Measurements from ENCODE around the gene LYPD6.
"Not testable (repeated sequence)": the region's sequence is repeated elsewhere in the genome, so short reads cannot be mapped to it uniquely, and the experiment has no call there.

Gene LYPD6

GRCh38 chr2:149330127-149331022 is at the start of gene LYPD6:
LYPD6 (plus strand) TSS chr2:149330587; CDS start chr2:149437709, 107,122 bp downstream.
- DNase-seq, result peak; percentile 28

- DNase-seq, result no peak
Measured at GRCh38 chr2:149281441-149281840, 48.9 kb upstream of the LYPD6 start.

- no peak for DNase-seq
Measured at GRCh38 chr2:149290662-149291061, 39.7 kb upstream of the LYPD6 start.

GRCh38 chr2:149291881-149292280 is 38.5 kb upstream of the LYPD6 start:
- DNase-seq, result no peak

GRCh38 chr2:149296031-149296430 is 34.4 kb upstream of the LYPD6 start:
- DNase-seq, result no peak

GRCh38 chr2:149307014-149307413 is 23.4 kb upstream of the LYPD6 start:
- DNase-seq, result no peak

GRCh38 chr2:149310349-149310748 is 20.0 kb upstream of the LYPD6 start:
- no peak for DNase-seq

- no peak for DNase-seq
Measured at GRCh38 chr2:149312039-149312438, 18.3 kb upstream of the LYPD6 start.

GRCh38 chr2:149313512-149313972 is 16.8 kb upstream of the LYPD6 start:
- peak; percentile 79 for DNase-seq

- no peak for DNase-seq
Measured at GRCh38 chr2:149314687-149315086, 15.7 kb upstream of the LYPD6 start.

GRCh38 chr2:149315461-149315860 is 14.9 kb upstream of the LYPD6 start:
- no peak for DNase-seq

GRCh38 chr2:149318566-149318965 is 11.8 kb upstream of the LYPD6 start:
- DNase-seq, result not testable (repeated sequence)

- no peak for DNase-seq
Measured at GRCh38 chr2:149320362-149320761, 10.0 kb upstream of the LYPD6 start.

- DNase-seq, result no peak
Measured at GRCh38 chr2:149329068-149329467, 1.3 kb upstream of the LYPD6 start.

- peak; percentile 39 for DNase-seq
Measured at GRCh38 chr2:149329489-149330126, 779 bp upstream of the LYPD6 start.

GRCh38 chr2:149331023-149331400 is 625 bp downstream of the LYPD6 start:
- no peak for DNase-seq

- no peak for DNase-seq
Measured at GRCh38 chr2:149332364-149332763, 2.0 kb downstream of the LYPD6 start.

GRCh38 chr2:149333636-149334035 is 3.2 kb downstream of the LYPD6 start:
- no peak for DNase-seq

GRCh38 chr2:149334156-149334555 is 3.8 kb downstream of the LYPD6 start:
- DNase-seq, result no peak

GRCh38 chr2:149339324-149339723 is 8.9 kb downstream of the LYPD6 start:
- DNase-seq, result no peak

- no peak for DNase-seq
Measured at GRCh38 chr2:149342509-149342908, 12.1 kb downstream of the LYPD6 start.

- DNase-seq, result no peak
Measured at GRCh38 chr2:149344105-149344504, 13.7 kb downstream of the LYPD6 start.

- DNase-seq, result no peak
Measured at GRCh38 chr2:149346272-149346671, 15.9 kb downstream of the LYPD6 start.

GRCh38 chr2:149348291-149348690 is 17.9 kb downstream of the LYPD6 start:
- no peak for DNase-seq

Data from DMS79 treated with DMSO at 0.1 percent for 48 hours (cell line).